HEK293 (cell line): Measurements from ENCODE around the gene UBASH3B.

Source experiments
- BCL11A ChIP-seq: fragments of 450-650 bp; formaldehyde crosslinking; IDR thresholded peaks from 2 replicates; pipeline ENCODE4 v1.5.1; 2016; ENCODE audit warnings: low read depth, missing biosample characterization, missing genetic modification characterization
- CTCF ChIP-seq: fragments of 450-650 bp; formaldehyde crosslinking; IDR thresholded peaks from 2 replicates; pipeline ENCODE4 v1.5.1; 2016; ENCODE audit warnings: missing biosample characterization, missing genetic modification characterization
- REST ChIP-seq: fragments of 450-650 bp; formaldehyde crosslinking; IDR thresholded peaks from 2 replicates; pipeline ENCODE4 v1.5.1; 2016; ENCODE audit warnings: missing biosample characterization, missing genetic modification characterization
- ZNF18 ChIP-seq: fragments of 450-650 bp; formaldehyde crosslinking; IDR thresholded peaks from 2 replicates; pipeline ENCODE4 v1.5.1; 2016; ENCODE audit warnings: missing biosample characterization, missing genetic modification characterization
- ZNF48 ChIP-seq: fragments of 450-650 bp; formaldehyde crosslinking; IDR thresholded peaks from 2 replicates; pipeline ENCODE4 v1.5.1; 2016; ENCODE audit warnings: missing biosample characterization, missing genetic modification characterization

- TF ChIP-seq BCL11A (tag by site-specific recombination): no peak
- TF ChIP-seq ZNF48 (tag by site-specific recombination): no peak
- TF ChIP-seq CTCF (tag by site-specific recombination): no peak
- TF ChIP-seq REST (tag by site-specific recombination): no peak
- TF ChIP-seq ZNF18 (tag by site-specific recombination): no peak
These were observed 36.6 kb upstream of the UBASH3B start for GRCh38 chr11:122618927-122619326.
